SK-N-SH treated with all-trans-retinoic acid at 6 μM for 48 hours (cell line): ENCODE data around the gene PEX10.

Source experiments
- ATAC-seq: fragments of 200-7000 bp; cut with Tn5 transposase; 3 replicates; pipeline ENCODE4 v1.9.1; 2020; ENCODE audit warnings: mild to moderate bottlenecking, moderate library complexity
- ARNTL ChIP-seq: fragments of 450-650 bp; formaldehyde crosslinking; IDR thresholded peaks from 2 replicates; pipeline ENCODE4 v1.5.0; 2020; ENCODE audit warnings: low read depth, mild to moderate bottlenecking, moderate library complexity, borderline replicate concordance
- BACH2 ChIP-seq: fragments of 250-450 bp; sonication (Bioruptor Pico); IDR thresholded peaks from 2 replicates; pipeline ENCODE4 v1.9.0; 2021; ENCODE audit warnings: mild to moderate bottlenecking, borderline replicate concordance
- CSDC2 ChIP-seq: fragments of 250-450 bp; sonication (Bioruptor Pico); IDR thresholded peaks from 2 replicates; pipeline ENCODE4 v1.5.0; 2020; ENCODE audit warnings: mild to moderate bottlenecking, moderate library complexity
- ESRRG ChIP-seq: fragments of 250-450 bp; sonication (Bioruptor Pico); IDR thresholded peaks from 2 replicates; pipeline ENCODE4 v1.6.1; 2021; ENCODE audit warnings: mild to moderate bottlenecking
- GLIS3 ChIP-seq: fragments of 250-450 bp; sonication (Bioruptor Pico); IDR thresholded peaks from 2 replicates; pipeline ENCODE4 v1.5.0; 2020; ENCODE audit warnings: mild to moderate bottlenecking, moderate library complexity
- ISL1 ChIP-seq: fragments of 250-450 bp; sonication (Bioruptor Pico); IDR thresholded peaks from 2 replicates; pipeline ENCODE4 v2.1.2; 2022; ENCODE audit warnings: mild to moderate bottlenecking, moderate library complexity
- OSR1 ChIP-seq: fragments of 250-450 bp; sonication (Bioruptor Pico); IDR thresholded peaks from 2 replicates; pipeline ENCODE4 v1.8.0; 2022; ENCODE audit warnings: moderate library complexity, mild to moderate bottlenecking, inconsistent platforms
- POU6F1 ChIP-seq: fragments of 250-450 bp; sonication (Bioruptor Pico); IDR thresholded peaks from 2 replicates; pipeline ENCODE4 v1.8.0; 2021; ENCODE audit warnings: low read depth, mild to moderate bottlenecking, moderate library complexity, borderline replicate concordance
- PPARA ChIP-seq: fragments of 250-450 bp; sonication (Bioruptor Pico); IDR thresholded peaks from 2 replicates; pipeline ENCODE4 v1.5.0; 2020; ENCODE audit warnings: mild to moderate bottlenecking, borderline replicate concordance
- RARB ChIP-seq: fragments of 250-450 bp; sonication (Bioruptor Pico); IDR thresholded peaks from 2 replicates; pipeline ENCODE4 v1.8.0; 2021; ENCODE audit warnings: mild to moderate bottlenecking, moderate library complexity
- SNAI2 ChIP-seq: fragments of 250-450 bp; sonication (Bioruptor Pico); IDR thresholded peaks from 2 replicates; pipeline ENCODE4 v1.5.0; 2020; ENCODE audit warnings: mild to moderate bottlenecking, moderate library complexity
- TCF4 ChIP-seq: fragments of 250-450 bp; sonication (Bioruptor Pico); IDR thresholded peaks from 2 replicates; pipeline ENCODE4 v1.8.0; 2021; ENCODE audit warnings: mild to moderate bottlenecking, moderate library complexity, borderline replicate concordance
- TOX ChIP-seq: fragments of 250-450 bp; sonication (Bioruptor Pico); IDR thresholded peaks from 2 replicates; pipeline ENCODE4 v1.8.0; 2021; ENCODE audit warnings: mild to moderate bottlenecking, moderate library complexity, borderline replicate concordance
- TSHZ2 ChIP-seq: fragments of 250-450 bp; sonication (Bioruptor Pico); IDR thresholded peaks from 2 replicates; pipeline ENCODE4 v1.5.0; 2020; ENCODE audit warnings: mild to moderate bottlenecking, moderate library complexity
- ZC3H10 ChIP-seq: fragments of 250-450 bp; sonication (Bioruptor Pico); IDR thresholded peaks from 2 replicates; pipeline ENCODE4 v1.5.1; 2021; ENCODE audit warnings: mild to moderate bottlenecking, moderate library complexity
- ZFP30 ChIP-seq: fragments of 450-650 bp; formaldehyde crosslinking; IDR thresholded peaks from 2 replicates; pipeline ENCODE4 v1.5.0; 2022; ENCODE audit warnings: mild to moderate bottlenecking, moderate library complexity
- ZNF565 ChIP-seq: fragments of 450-650 bp; formaldehyde crosslinking; conservative IDR thresholded peaks from 2 replicates; pipeline ENCODE4 v1.5.0; 2020; ENCODE audit warnings: low read depth, mild to moderate bottlenecking, moderate library complexity
- ZNF70 ChIP-seq: fragments of 450-650 bp; formaldehyde crosslinking; IDR thresholded peaks from 2 replicates; pipeline ENCODE4 v1.5.0; 2020; ENCODE audit warnings: mild to moderate bottlenecking, moderate library complexity
- ZNF8 ChIP-seq: fragments of 450-650 bp; formaldehyde crosslinking; IDR thresholded peaks from 2 replicates; pipeline ENCODE4 v1.5.0; 2020; ENCODE audit warnings: mild to moderate bottlenecking, moderate library complexity
- TF ChIP-seq, protein P1 (sequence below): fragments of 250-450 bp; sonication (Bioruptor Pico); IDR thresholded peaks from 2 replicates; pipeline ENCODE4 v1.5.1; 2020; ENCODE audit warnings: low read depth, mild to moderate bottlenecking, moderate library complexity
- TF ChIP-seq, protein P2 (sequence below): fragments of 250-450 bp; sonication (Bioruptor Pico); IDR thresholded peaks from 2 replicates; pipeline ENCODE4 v1.8.0; 2020; ENCODE audit warnings: mild to moderate bottlenecking, moderate library complexity, borderline replicate concordance
- TF ChIP-seq, protein P3 (sequence below): fragments of 250-450 bp; sonication (Bioruptor Pico); IDR thresholded peaks from 2 replicates; pipeline ENCODE4 v1.5.1; 2021; ENCODE audit warnings: mild to moderate bottlenecking, moderate library complexity

The PEX10 gene

DNA sequence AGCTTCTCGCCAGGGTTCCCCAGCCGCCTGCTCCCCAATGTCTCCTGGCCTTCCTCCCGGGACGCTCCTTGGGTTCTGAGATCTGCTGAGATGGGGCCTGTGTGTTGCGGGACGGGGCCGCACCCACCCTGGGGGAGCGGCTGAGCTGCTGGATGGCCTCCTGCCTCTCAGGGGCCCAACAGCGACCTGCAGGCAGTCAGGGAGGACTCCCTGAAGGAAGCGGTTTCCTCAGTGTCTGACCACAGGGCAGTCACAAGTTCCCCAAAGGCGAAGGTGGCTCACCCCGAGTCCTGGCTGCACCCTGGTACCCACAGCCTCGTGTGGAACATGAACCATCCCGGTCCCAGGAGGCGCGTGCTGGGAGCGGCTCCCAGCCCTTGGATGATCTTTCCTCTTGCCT, 45.1 kb upstream of the PEX10 start:
- ATAC-seq = no peak
- TF ChIP-seq, protein P1, sequence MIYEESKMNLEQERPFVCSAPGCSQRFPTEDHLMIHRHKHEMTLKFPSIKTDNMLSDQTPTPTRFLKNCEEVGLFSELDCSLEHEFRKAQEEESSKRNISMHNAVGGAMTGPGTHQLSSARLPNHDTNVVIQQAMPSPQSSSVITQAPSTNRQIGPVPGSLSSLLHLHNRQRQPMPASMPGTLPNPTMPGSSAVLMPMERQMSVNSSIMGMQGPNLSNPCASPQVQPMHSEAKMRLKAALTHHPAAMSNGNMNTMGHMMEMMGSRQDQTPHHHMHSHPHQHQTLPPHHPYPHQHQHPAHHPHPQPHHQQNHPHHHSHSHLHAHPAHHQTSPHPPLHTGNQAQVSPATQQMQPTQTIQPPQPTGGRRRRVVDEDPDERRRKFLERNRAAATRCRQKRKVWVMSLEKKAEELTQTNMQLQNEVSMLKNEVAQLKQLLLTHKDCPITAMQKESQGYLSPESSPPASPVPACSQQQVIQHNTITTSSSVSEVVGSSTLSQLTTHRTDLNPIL (CRISPR knock-in tag) = no peak
- TF ChIP-seq ZNF8 (CRISPR knock-in tag) = no peak
- TF ChIP-seq TCF4 = no peak
- TF ChIP-seq BACH2 (CRISPR knock-in tag) = no peak
- no peak for TF ChIP-seq SNAI2

DNA sequence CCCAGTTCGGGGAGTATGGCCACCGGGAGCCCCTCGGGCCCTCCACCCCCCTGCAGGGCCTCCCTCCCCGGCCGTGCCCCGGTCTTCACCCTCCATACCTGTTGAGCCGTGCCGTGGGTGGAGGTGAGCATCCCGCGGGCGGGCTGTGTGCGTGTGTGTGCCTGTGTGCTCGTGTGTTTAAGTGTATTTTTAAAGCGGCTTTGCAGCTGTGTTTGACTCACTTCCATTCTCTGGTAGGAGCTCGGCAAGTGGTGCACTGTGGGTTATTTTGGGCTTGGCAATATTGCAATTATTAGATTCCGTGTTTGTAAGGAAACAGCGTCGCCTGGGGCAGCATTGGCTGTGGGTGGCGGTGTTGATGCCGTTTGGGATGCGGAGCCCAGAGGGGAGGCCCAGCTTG, 43.4 kb upstream of the PEX10 start:
- ATAC-seq = no peak
- TF ChIP-seq OSR1 (CRISPR knock-in tag) = no peak
- TF ChIP-seq ISL1 (CRISPR knock-in tag) = no peak
- no peak for TF ChIP-seq ZNF70
- TF ChIP-seq ARNTL = no peak
- TF ChIP-seq TOX (CRISPR knock-in tag) = no peak
- no peak for TF ChIP-seq TSHZ2
- no peak for TF ChIP-seq RARB (CRISPR knock-in tag)
- no peak for TF ChIP-seq ZC3H10 (CRISPR knock-in tag)
- TF ChIP-seq CSDC2 = no peak
- no peak for TF ChIP-seq PPARA (CRISPR knock-in tag)
- no peak for TF ChIP-seq ZNF8 (CRISPR knock-in tag)
- TF ChIP-seq GLIS3 (CRISPR knock-in tag) = no peak
- no peak for TF ChIP-seq POU6F1 (CRISPR knock-in tag)
- TF ChIP-seq BACH2 (CRISPR knock-in tag) = no peak
- TF ChIP-seq, protein P2, sequence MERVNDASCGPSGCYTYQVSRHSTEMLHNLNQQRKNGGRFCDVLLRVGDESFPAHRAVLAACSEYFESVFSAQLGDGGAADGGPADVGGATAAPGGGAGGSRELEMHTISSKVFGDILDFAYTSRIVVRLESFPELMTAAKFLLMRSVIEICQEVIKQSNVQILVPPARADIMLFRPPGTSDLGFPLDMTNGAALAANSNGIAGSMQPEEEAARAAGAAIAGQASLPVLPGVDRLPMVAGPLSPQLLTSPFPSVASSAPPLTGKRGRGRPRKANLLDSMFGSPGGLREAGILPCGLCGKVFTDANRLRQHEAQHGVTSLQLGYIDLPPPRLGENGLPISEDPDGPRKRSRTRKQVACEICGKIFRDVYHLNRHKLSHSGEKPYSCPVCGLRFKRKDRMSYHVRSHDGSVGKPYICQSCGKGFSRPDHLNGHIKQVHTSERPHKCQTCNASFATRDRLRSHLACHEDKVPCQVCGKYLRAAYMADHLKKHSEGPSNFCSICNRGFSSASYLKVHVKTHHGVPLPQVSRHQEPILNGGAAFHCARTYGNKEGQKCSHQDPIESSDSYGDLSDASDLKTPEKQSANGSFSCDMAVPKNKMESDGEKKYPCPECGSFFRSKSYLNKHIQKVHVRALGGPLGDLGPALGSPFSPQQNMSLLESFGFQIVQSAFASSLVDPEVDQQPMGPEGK (CRISPR knock-in tag) = no peak
- no peak for TF ChIP-seq ZFP30 (CRISPR knock-in tag)
- TF ChIP-seq ZNF565 (CRISPR knock-in tag) = no peak
- no peak for TF ChIP-seq SNAI2
- TF ChIP-seq ESRRG = no peak

DNA sequence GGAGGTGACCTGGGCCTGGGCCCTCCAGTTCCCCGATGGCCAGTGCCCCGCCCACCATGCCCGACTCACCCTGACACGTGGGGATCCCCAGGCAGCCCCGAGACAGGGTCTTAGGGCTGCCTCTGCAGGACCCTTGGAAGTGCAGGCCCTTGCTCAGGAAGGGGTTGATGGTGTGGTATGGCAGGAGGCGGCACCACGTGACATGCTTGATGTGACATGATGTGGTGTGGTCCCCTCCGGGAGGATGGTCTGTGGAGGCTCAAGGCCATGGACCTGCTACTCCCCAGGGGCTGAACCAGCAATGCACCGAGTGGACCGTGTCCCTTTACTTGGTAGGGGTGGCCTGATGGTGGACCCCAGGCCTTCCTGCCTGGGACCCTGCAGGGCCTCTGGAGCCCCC, 41.9 kb upstream of the PEX10 start:
- TF ChIP-seq ZNF70 (no peak), BACH2 (CRISPR knock-in tag) (no peak), OSR1 (CRISPR knock-in tag) (no peak), ZFP30 (CRISPR knock-in tag) (no peak), ZC3H10 (CRISPR knock-in tag) (no peak), SNAI2 (no peak), TCF4 (no peak), TOX (CRISPR knock-in tag) (no peak)
- TF ChIP-seq, protein P3, sequence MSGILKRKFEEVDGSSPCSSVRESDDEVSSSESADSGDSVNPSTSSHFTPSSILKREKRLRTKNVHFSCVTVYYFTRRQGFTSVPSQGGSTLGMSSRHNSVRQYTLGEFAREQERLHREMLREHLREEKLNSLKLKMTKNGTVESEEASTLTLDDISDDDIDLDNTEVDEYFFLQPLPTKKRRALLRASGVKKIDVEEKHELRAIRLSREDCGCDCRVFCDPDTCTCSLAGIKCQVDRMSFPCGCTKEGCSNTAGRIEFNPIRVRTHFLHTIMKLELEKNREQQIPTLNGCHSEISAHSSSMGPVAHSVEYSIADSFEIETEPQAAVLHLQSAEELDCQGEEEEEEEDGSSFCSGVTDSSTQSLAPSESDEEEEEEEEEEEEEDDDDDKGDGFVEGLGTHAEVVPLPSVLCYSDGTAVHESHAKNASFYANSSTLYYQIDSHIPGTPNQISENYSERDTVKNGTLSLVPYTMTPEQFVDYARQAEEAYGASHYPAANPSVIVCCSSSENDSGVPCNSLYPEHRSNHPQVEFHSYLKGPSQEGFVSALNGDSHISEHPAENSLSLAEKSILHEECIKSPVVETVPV (CRISPR knock-in tag) = no peak
- no peak for ATAC-seq
